A673 (cell line): ENCODE data around the gene KCND3.

Source experiments
- CTCF ChIP-seq: fragments of 300-800, 200-600 bp; sonication (generic); conservative IDR thresholded peaks from 2 replicates; pipeline ENCODE4 v1.5.1; 2017; ENCODE audit warnings: low read depth, mild to moderate bottlenecking, antibody characterized with exemption, low read length, moderate library complexity, mixed read lengths
- EZH2 ChIP-seq: fragments of 200-600 bp; sonication (generic); IDR thresholded peaks from 2 replicates; pipeline ENCODE4 v1.6.1; 2017; ENCODE audit warnings: borderline replicate concordance, low read depth, mild to moderate bottlenecking, mixed read lengths, antibody characterized with exemption, low read length; ENCODE audit not compliant: poor library complexity, severe bottlenecking

GRCh38 chr1:111733183-111733991 lies 256.1 kb downstream of the KCND3 start:
- TF ChIP-seq CTCF: no peak
- TF ChIP-seq EZH2: no peak
